Karpas-422 (cell line): Measurements from ENCODE around the gene AK9. TPM values are rescaled to one million over a fixed set of nuclear protein-coding genes. Genes with fewer than 3 reads are reported as not detected.

Source experiments
- DNase-seq: peaks from one replicate; pipeline ENCODE4 v3.0.0-alpha.2; 2015
- H2AFZ ChIP-seq: fragments of 200-600 bp; sonication (generic); 2 replicates; pipeline ENCODE4 v1.6.1; 2014; ENCODE audit warnings: antibody characterized with exemption, low read length, mixed read lengths
- H3K27ac ChIP-seq: fragments of 200-600 bp; sonication (generic); 2 replicates; pipeline ENCODE4 v1.5.1; 2014; ENCODE audit warnings: mild to moderate bottlenecking, low read length, moderate library complexity
- H3K27me3 ChIP-seq: fragments of 200-600 bp; sonication (generic); 2 replicates; pipeline ENCODE4 v1.6.1; 2014; ENCODE audit warnings: low read length, mixed read lengths
- H3K36me3 ChIP-seq: fragments of 200-600 bp; sonication (generic); 2 replicates; pipeline ENCODE4 v1.6.1; 2014; ENCODE audit warnings: low read length, mixed read lengths; ENCODE audit not compliant: insufficient read depth
- H3K4me1 ChIP-seq: fragments of 200-600 bp; sonication (generic); 2 replicates; pipeline ENCODE4 v1.6.1; 2014; ENCODE audit warnings: mild to moderate bottlenecking, low read length, mixed read lengths
- H3K4me2 ChIP-seq: fragments of 200-600 bp; sonication (generic); 2 replicates; pipeline ENCODE4 v1.6.1; 2014; ENCODE audit warnings: low read length, low read depth, mild to moderate bottlenecking; ENCODE audit not compliant: poor library complexity, severe bottlenecking
- H3K4me3 ChIP-seq: fragments of 200-600 bp; sonication (generic); 2 replicates; pipeline ENCODE4 v1.5.1; 2014; ENCODE audit warnings: mild to moderate bottlenecking, antibody characterized with exemption, low read length, mixed read lengths
- H3K79me2 ChIP-seq: fragments of 200-600 bp; sonication (generic); 2 replicates; pipeline ENCODE4 v1.6.1; 2014; ENCODE audit warnings: mild to moderate bottlenecking, low read length, mixed read lengths
- H3K9ac ChIP-seq: fragments of 200-600 bp; sonication (generic); 2 replicates; pipeline ENCODE4 v1.6.0; 2014; ENCODE audit warnings: low read length
- H3K9me2 ChIP-seq: fragments of 200-600 bp; sonication (generic), shearing (Covaris generic); replicated peaks from 2 replicates; pipeline ENCODE4 v1.6.0; 2014; ENCODE audit warnings: mild to moderate bottlenecking, low read length, moderate library complexity; ENCODE audit not compliant: insufficient read depth
- H3K9me3 ChIP-seq: fragments of 300-700, 200-600 bp; sonication (generic); 2 replicates; pipeline ENCODE4 v1.6.1; 2014; ENCODE audit warnings: low read length, mixed read lengths
- H4K20me1 ChIP-seq: fragments of 200-600 bp; sonication (generic); 2 replicates; pipeline ENCODE4 v1.6.1; 2014; ENCODE audit warnings: mild to moderate bottlenecking, antibody characterized with exemption, low read length, low read depth; ENCODE audit not compliant: insufficient read depth
- total RNA-seq: library from RNA; depleted of rRNA; stranded (reverse); fragments of >200 nt; shearing (Covaris generic); gene quantifications from 2 replicates; pipeline ENCODE4 v1.2.3, GENCODE V29; 2014; ENCODE audit warnings: low replicate concordance

The AK9 gene
- total RNA-seq, 1 experiment from 2014 or later, result 2.9 TPM

DNA sequence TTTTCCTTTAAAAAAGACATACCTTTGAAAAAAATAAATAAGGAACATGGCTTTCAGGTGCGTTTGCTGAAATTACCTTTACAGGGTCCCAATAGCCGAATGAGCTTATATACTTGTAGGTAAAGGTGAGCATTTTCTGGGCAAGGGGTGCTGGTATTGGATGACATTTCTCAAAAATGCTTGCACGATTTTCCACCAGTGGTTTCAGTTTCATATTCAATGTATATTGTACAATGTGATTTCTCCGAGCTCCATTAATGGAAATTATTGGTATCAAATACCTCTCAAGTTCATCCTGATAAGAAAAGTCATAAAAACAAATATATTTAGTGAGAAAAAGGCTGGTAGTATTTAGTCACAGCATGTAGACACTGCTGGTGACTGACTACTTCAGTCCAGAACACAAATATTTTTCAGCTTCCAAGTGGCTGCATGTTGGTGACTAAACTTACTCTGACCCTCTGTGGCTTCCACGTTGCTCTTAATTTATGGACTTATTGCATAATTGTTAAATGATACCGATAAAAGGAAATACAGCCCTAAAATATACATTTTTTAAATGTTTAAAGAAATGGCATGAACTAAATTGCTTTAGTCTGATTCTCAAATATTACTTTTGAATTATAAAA lies 175.1 kb downstream of the AK9 start:
- no peaks in the 10 kb centered on the region for H3K4me1 ChIP-seq
- H3K4me2 ChIP-seq, result peak overlapping the region; percentile 13

DNA sequence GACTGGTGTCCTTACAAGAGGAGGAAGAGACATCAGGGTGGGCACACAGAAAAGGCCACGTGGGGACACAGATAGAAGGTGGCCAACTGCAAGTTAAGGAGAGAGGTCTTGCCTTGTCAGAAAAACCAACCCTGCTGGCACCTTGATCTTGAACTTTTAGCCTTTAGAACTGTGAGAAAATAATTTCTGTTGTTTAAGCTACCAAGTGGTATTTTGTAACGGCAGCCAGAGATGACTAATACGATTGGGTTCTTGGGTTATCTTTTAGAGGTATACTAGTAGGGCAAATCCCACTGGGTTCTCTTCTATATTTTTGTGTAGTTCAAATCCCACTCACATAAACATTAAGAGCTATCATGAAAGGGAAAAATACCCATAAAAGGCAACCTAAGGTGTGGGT lies 176.1 kb downstream of the AK9 start:
- Histone ChIP-seq H4K20me1 (no peaks in the 10 kb centered on the region), H3K27ac (no peak overlapping the region), H3K4me2 (no peak overlapping the region), H3K9me3 (no peaks in the 10 kb centered on the region), H3K36me3 (no peaks in the 10 kb centered on the region), H3K4me1 (no peaks in the 10 kb centered on the region), H3K9me2 (no peaks in the 10 kb centered on the region), H3K4me3 (no peak overlapping the region), H3K79me2 (no peaks in the 10 kb centered on the region), H3K27me3 (no peaks in the 10 kb centered on the region), H3K9ac (no peak overlapping the region), H2AFZ (no peak overlapping the region)
- no peak for DNase-seq

More for the DNA sequence above, 175.1 kb downstream of the AK9 start:
- Histone ChIP-seq H4K20me1 (no peaks in the 10 kb centered on the region), H3K9me3 (no peaks in the 10 kb centered on the region), H2AFZ (no peak overlapping the region; the same call in 1 of the 2 replicates), H3K79me2 (no peaks in the 10 kb centered on the region), H3K36me3 (no peaks in the 10 kb centered on the region), H3K9ac (no peak overlapping the region), H3K27me3 (no peaks in the 10 kb centered on the region), H3K9me2 (no peaks in the 10 kb centered on the region), H3K27ac (no peak overlapping the region), H3K4me3 (0 out of 2 replicates have a peak overlapping the region, but pooled peaks have one; percentile 26)
- no peak for DNase-seq

DNA sequence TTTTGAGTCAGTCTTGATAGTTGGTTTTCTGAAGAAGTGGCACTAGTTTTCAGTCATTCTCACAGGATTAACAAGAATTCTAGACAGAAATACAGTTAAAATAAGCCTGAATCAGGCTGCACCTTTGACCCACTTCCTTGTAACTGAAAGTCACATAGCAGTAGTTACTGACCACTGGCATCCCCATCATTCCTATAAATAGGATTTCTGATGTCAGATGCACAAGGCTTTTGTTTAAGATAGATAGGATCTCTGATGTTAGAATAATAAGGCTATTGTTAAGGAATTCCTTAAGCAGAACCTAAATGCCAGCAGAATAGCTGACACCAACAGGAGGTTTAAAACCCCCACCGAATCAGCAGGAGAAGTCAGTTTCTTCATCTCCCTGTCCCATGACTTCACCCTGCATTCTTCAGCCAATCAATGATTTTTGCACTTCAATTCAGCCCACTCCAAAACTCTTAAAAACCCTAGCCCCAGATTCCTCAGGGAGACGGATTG lies 177.4 kb downstream of the AK9 start:
- Histone ChIP-seq H3K4me1 (peaks cover 1% of the 10 kb centered on the region; the same call in 1 of the 2 replicates), H2AFZ (no peak overlapping the region), H3K27ac (no peak overlapping the region), H3K9me2 (no peaks in the 10 kb centered on the region), H3K4me3 (no peak overlapping the region), H3K36me3 (no peaks in the 10 kb centered on the region), H3K9me3 (no peaks in the 10 kb centered on the region), H3K79me2 (no peaks in the 10 kb centered on the region), H3K4me2 (no peak overlapping the region), H4K20me1 (no peaks in the 10 kb centered on the region), H3K9ac (no peak overlapping the region), H3K27me3 (no peaks in the 10 kb centered on the region)
- no peak for DNase-seq

DNA sequence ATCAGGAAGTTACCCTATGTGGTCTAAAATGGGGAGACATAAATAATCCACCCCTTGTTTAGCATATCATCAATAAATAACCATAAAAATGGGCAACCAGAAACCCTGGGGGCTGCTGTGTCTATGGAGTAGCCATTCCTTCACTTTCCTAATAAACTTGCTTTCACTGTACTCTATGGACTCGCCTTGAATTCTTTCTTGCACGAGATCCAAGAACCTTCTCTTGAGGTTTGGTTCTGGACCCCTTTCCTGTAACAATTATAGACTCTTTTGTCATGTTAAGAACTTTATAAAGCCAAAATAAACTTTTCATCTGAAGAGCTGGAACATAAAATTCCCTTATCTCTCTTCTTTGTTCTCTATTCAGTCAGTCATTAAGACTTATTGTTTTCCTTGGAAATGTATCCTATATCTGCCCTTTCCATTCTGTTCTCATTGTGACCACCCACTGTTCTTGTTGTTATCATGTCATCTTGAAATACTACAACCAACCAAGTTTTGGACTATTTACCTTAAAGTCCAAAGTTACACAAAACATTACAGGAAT lies 178.7 kb downstream of the AK9 start:
- H3K9ac ChIP-seq, result no peak overlapping the region
- no peaks in the 10 kb centered on the region for H4K20me1 ChIP-seq
- H3K9me3 ChIP-seq, result no peaks in the 10 kb centered on the region
- H3K4me1 ChIP-seq, result peaks cover 8% of the 10 kb centered on the region
- H3K27ac ChIP-seq, result no peak overlapping the region
- no peak overlapping the region for H3K4me3 ChIP-seq
- H3K4me2 ChIP-seq, result no peak overlapping the region
- H3K27me3 ChIP-seq, result no peaks in the 10 kb centered on the region
- no peaks in the 10 kb centered on the region for H3K9me2 ChIP-seq
- no peak overlapping the region for H2AFZ ChIP-seq
- no peaks in the 10 kb centered on the region for H3K79me2 ChIP-seq
- DNase-seq, result no peak
- no peaks in the 10 kb centered on the region for H3K36me3 ChIP-seq

DNA sequence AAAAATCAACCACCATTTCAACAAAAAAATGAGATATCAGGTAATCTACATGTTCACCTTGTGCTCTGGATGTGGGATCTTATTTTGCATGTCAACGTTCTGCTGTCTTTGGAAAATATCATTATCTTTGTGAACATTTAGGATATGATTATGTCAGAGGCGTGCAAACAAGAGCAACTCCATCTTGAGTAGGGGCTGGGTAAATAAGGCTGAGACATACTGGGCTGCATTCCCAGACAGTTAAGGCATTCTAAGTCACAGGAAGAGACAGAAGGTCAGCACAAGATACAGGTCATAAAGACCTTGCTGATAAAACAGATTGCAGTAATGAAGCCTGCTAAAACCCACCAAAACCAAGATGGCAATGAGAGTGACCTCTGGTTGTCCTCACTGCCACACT lies 179.2 kb downstream of the AK9 start:
- no peaks in the 10 kb centered on the region for H3K36me3 ChIP-seq
- peaks cover 8% of the 10 kb centered on the region for H3K4me1 ChIP-seq
- no peaks in the 10 kb centered on the region for H3K9me2 ChIP-seq

DNA sequence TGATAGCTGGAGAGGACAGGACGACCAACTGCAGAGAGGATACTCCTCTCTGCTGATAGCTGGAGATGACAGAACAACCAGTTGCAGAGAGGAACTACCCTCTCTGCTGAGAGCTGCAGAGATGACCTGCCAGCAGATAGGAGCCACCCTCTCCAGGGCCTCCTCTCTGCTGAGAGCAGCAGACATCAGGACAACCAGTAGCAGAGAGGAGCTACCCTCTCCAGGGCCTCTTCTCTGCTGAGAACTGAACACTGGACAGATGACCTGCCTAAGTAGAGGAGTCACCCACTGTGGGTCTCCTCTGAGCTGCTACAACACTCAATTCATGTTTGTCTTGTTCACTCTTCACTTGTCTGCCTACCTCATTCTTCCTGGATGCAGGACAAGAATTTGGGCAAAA lies 180.6 kb downstream of the AK9 start:
- H3K27me3 ChIP-seq, result no peaks in the 10 kb centered on the region
- H3K36me3 ChIP-seq, result no peaks in the 10 kb centered on the region
- no peak overlapping the region for H2AFZ ChIP-seq
- H3K4me1 ChIP-seq, result peaks cover 8% of the 10 kb centered on the region
- H3K9me3 ChIP-seq, result no peaks in the 10 kb centered on the region
- H3K79me2 ChIP-seq, result no peaks in the 10 kb centered on the region
- no peak overlapping the region for H3K4me2 ChIP-seq
- H3K9me2 ChIP-seq, result no peaks in the 10 kb centered on the region
- H3K4me3 ChIP-seq, result no peak overlapping the region
- DNase-seq, result no peak
- no peaks in the 10 kb centered on the region for H4K20me1 ChIP-seq
- no peak overlapping the region for H3K27ac ChIP-seq
- no peak overlapping the region for H3K9ac ChIP-seq

More for the DNA sequence above, 179.2 kb downstream of the AK9 start:
- DNase-seq, result no peak
- Histone ChIP-seq H3K9ac (no peak overlapping the region), H3K27me3 (no peaks in the 10 kb centered on the region), H2AFZ (no peak overlapping the region), H3K9me3 (no peaks in the 10 kb centered on the region), H3K4me2 (no peak overlapping the region), H3K27ac (no peak overlapping the region), H3K4me3 (no peak overlapping the region), H4K20me1 (no peaks in the 10 kb centered on the region), H3K79me2 (no peaks in the 10 kb centered on the region)

DNA sequence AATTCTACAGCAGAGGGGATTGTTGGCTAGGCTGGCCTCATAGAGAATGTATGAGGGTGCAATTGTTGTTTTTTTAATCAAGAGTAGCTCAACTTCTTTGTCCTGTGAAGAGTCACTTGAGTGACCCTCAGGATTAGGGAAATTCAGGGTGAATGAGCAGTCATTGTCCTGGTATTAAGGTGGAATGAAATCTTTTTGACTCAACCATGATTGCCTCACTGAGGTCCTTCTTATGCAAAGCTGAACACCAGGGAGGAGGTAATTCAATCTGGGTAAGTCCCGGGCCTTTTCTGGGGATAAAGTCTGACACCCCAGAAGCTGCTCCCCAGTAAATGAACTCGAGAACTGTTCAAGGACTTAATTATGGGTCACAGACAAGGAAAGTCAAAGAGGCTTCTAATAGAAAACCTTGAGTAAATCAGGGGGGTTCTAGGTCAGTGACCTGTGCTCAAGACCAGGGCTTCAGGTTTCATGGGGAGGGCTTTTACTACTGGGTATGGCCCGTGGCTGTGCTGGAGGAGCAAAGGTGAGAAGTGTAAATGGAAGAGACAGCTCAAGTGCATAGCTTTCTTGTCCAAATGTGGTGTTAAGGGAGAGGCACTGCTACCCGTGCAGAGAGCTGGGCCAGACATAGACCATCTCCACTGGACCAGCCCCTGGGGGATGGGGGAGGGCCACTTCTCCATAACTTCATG lies 182.7 kb downstream of the AK9 start:
- no peaks in the 10 kb centered on the region for H3K36me3 ChIP-seq
- no peaks in the 10 kb centered on the region for H3K9me3 ChIP-seq
- H3K9ac ChIP-seq, result no peak overlapping the region
- H3K27me3 ChIP-seq, result no peaks in the 10 kb centered on the region
- no peaks in the 10 kb centered on the region for H3K9me2 ChIP-seq
- DNase-seq, result no peak
- H3K4me1 ChIP-seq, result peaks cover 8% of the 10 kb centered on the region
- no peak overlapping the region for H3K27ac ChIP-seq
- no peak overlapping the region for H2AFZ ChIP-seq
- no peak overlapping the region for H3K4me2 ChIP-seq
- H4K20me1 ChIP-seq, result no peaks in the 10 kb centered on the region
- no peaks in the 10 kb centered on the region for H3K79me2 ChIP-seq
- H3K4me3 ChIP-seq, result no peak overlapping the region

DNA sequence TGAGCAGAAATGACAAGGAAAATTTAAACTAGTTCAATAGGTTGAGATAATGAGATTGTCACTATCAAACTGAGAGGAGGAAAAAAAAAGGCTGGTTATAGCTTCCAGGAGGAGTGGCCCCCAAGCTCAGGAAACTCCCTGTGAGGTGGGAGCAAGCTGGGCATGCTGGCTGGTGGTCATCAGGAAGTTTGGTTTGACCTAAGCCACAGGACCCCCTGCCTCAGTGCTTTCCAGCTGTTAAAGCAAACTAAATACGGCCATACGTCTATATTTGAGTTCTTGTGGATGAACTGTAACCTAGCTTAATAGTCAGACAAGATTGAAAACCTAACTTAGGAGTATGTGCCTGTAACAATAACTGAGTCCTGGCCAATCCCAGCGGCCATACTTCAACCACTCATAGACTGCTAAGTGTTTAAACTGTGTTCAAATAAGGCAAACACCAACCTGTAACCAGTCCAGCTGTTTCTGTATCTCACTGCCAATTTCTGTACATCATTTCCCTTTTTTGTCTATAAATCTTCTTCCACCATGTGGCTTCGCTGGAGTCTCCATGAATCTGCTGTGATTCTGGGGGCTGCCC lies 183.4 kb downstream of the AK9 start:
- H3K4me1 ChIP-seq, result peaks cover 8% of the 10 kb centered on the region
- no peaks in the 10 kb centered on the region for H3K9me3 ChIP-seq
- H3K9me2 ChIP-seq, result no peaks in the 10 kb centered on the region
- H3K4me3 ChIP-seq, result no peak overlapping the region
- no peak overlapping the region for H3K4me2 ChIP-seq
- DNase-seq, result no peak
- H3K36me3 ChIP-seq, result no peaks in the 10 kb centered on the region
- no peaks in the 10 kb centered on the region for H3K79me2 ChIP-seq
- H4K20me1 ChIP-seq, result no peaks in the 10 kb centered on the region
- no peaks in the 10 kb centered on the region for H3K27me3 ChIP-seq
- no peak overlapping the region for H3K9ac ChIP-seq
- no peak overlapping the region for H2AFZ ChIP-seq
- no peak overlapping the region for H3K27ac ChIP-seq
